GM19438 (cell line): ENCODE measurements around the gene PNPLA7.
"Not testable (repeated sequence)": the region's sequence is repeated elsewhere in the genome, so short reads cannot be mapped to it uniquely, and the experiment has no call there.

Source experiments
- ATAC-seq: cut with Tn5 transposase; IDR thresholded peaks from one replicate; pipeline ENCODE4 v1.9.1; 2021; ENCODE audit warnings: low read depth; ENCODE audit not compliant: unreplicated experiment

The PNPLA7 gene

DNA sequence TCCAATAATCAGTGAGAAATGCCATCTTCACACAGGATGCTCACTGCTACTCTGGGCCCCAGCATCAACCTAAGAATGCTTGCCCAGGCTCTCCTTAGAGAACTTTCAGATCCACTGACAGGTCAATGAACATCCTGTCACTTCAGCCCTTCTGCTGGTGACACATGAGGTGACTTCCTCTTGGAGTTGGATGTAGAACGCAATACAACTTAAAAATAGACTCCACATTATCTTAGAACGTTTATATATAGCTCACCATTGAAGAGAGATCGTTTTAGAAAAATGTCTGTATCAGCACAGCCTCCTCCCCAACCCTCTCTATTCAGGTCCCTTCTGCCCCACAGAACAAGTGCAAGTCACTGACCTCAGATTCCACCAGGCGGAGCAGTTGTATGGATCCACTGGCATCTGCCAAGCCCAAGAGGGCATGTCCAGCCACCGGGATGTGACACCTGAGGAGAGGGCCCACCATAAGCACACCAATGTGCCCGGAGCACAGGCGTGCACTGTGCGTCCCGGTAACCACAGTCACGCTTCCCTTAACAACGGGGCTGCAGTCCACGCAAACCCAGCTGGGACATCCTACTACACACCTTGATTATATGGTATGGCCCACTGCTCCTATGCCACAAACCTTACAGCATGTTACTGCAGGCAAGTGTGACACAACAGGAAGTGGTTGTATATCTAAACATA is 25.7 kb upstream of the PNPLA7 start:
- no peak for ATAC-seq

DNA sequence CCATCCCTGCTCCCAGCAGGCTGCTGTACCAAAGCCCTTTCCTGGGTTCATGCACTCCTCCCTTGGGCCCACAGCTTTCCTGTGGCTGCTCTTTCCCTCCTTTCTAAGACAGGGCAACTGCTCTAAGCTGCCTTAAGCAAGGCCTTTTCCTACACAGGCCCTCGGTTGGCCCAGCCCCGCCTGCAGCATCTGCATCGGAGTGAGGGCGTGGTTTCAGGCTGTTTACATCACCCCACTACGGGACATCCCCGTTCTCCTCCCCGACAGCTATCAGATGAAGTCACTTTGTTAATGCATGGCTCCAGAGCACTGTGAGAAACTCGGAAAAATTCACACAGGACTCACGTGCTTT is 25.1 kb upstream of the PNPLA7 start:
- ATAC-seq = no peak

DNA sequence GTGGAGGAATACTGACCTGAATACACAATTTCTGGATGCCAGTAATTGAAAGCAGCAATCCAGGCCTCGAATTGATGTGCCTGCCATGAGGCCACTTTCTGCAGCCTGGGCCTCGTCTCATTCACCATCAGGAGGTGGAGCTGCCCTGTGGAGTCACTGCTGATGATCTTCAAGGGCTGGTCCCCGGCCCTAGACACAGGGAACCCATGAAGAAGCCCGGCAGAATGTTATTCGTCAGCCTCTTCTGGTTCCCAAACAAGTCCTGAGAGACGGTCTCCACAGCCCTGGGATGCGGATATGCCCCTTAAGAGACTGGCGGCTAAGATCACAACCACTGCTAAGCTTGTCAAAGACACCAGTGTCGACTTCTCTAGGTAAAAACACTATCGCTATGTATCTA is 24.0 kb upstream of the PNPLA7 start:
- ATAC-seq = no peak

- ATAC-seq = no peak
Observed at GRCh38 chr9:137570566-137570965, 20.4 kb upstream of the PNPLA7 start.

GRCh38 chr9:137569609-137570203 is 19.5 kb upstream of the PNPLA7 start:
- no peak for ATAC-seq

DNA sequence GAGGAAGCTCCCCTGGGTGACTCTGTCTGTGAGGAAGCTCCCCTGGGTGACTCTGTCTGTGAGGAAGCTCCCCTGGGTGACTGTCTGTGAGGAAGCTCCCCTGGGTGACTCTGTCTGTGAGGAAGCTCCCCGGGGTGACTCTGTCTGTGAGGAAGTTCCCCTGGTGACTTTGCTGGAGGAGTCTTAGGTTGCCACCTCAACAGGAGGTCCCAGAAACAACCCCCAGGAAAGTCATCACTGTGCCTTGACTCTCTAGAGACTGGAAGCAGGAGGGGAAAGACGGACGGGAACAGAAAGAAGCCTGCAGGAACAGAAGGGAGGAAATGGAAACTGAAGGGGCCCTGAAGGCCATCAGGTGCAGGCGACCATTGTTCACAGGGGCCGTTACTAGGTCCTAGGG is 18.2 kb upstream of the PNPLA7 start:
- ATAC-seq = not testable (repeated sequence)

GRCh38 chr9:137564817-137565411 is 14.7 kb upstream of the PNPLA7 start:
- no peak for ATAC-seq

DNA sequence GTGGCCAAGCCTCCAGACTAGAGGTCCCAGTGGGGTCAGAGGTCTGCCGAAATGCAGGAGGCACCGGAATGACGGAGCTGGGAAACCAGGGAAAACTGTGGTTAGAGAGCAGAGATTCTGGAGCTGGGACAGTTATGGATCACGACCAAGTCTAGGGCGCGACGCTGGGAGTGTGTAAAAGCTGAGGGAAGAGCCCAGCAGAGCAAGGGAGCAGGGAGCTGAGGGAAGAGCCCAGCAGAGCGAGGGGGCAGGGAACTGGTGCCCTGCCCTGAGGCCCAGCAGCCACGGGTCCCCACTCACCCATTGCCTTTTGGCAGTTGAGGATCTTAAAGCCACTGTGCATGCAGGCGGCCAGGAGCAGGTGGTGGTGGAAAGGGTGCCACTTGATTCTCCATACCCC is 13.9 kb upstream of the PNPLA7 start:
- no peak for ATAC-seq

DNA sequence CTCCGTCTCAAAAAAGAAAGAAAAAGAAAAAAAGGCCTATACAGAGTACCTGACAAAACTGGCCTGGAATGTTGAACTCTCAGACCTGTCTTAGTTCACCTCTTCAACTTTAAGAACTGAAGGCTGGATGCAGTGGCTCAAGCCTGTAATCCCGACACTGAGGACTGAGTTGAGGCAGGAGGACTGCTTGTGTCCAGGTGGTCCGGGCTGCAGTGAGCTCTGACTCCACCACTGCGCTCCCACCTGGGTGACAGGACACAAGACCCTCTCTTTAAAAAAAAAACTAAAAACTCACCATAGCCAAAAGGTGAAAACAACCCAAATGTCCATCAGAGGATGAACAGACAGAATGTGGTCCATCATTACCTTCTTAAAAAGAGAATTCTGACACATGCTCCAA is 7.9 kb upstream of the PNPLA7 start:
- no peak for ATAC-seq

DNA sequence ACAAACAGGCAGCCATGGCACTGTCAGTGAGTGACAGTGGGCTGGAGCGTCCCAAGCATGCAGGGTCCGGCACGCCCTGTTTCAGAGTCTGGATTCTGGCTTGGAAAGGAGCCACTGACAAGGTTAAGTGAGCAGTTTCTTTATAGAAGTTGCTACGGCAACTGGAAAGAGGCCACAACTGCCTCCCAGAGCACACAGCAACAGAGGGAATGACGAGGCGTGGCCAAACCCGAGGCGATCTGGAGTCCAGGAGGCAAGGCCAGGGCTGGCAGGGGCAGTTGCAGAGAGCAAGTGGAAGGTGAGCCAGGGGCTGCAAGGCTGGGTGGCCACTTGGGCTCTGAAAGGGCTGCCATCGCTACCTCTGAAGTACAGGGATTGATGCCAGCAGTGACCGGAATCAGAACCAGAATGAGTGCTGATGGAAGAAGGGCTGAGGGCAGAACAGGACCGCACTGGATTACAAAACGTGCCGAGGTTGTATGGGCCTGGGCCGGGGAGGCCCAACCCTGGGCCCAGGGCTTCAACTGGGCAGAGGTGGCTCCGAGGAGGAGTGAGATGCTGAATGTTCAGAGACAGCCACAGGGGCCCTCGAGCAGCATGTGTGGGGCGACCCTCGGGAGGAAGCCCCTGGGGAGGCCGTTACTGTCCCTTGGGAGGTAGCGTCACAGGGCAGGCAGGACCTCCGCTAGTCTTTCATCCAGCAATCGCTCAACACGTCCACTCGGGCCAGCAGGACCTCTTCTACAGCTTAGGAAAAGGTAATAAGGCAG is 6.1 kb upstream of the PNPLA7 start:
- no peak for ATAC-seq

GRCh38 chr9:137555179-137555578 is 5.0 kb upstream of the PNPLA7 start:
- no peak for ATAC-seq

- no peak for ATAC-seq
Observed at GRCh38 chr9:137554349-137554748, 4.1 kb upstream of the PNPLA7 start.

- not testable (repeated sequence) for ATAC-seq
Observed at GRCh38 chr9:137553654-137554053, 3.5 kb upstream of the PNPLA7 start.

DNA sequence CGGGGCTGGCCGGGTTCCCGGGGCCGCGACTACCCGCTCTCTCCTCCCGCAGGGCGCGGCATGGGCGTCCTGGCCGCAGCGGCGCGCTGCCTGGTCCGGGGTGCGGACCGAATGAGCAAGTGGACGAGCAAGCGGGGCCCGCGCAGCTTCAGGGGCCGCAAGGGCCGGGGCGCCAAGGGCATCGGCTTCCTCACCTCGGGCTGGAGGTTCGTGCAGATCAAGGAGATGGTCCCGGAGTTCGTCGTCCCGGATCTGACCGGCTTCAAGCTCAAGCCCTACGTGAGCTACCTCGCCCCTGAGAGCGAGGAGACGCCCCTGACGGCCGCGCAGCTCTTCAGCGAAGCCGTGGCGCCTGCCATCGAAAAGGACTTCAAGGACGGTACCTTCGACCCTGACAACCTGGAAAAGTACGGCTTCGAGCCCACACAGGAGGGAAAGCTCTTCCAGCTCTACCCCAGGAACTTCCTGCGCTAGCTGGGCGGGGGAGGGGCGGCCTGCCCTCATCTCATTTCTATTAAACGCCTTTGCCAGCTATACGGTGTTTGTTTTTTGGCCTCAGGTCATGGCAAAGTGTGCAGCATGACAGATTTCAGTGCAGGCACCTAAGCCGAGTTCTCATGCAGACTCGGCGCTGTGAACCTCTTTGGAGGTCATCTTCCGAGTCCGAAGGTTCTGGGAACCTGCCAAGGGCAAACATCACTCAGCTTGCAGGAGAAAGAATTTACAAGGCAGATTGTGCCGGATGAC is 2.0 kb upstream of the PNPLA7 start:
- peak; percentile 20 for ATAC-seq

DNA sequence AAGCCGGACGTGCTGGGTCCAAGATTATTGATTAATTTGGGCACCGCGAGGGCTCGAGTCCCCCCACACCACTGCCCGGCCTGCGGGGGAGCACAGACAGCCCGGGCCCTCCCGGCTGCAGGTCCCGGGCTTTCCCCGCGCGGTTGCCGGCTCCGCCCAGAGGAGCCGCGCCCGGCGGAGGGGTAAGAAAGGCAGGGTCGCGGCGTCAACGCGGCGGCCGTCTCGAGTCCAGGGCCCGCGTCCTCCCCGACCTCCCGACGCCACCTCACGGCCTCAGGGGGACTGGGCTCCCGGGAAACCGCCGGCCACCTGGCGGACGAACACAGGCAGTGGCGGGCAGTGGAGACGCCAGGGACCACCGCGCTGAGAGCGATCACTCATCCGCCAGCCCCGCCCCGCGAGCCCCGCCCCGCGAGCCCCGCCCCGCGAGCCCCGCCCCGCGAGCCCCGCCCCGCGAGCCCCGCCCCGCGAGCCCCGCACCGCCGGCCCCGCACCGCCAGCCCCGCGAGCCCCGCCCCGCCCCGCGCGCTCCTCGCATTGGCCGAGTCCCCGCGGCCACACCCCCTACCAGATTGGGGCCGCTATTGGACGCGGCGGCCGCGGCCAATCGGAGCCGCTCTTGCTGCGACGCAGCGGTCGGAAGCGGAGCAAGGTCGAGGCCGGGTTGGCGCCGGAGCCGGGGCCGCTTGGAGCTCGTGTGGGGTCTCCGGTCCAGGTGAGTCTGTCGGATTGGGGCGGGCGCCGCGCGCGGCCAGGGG is 1.2 kb upstream of the PNPLA7 start, which contains the start of gene MRPL41:
MRPL41 (plus strand) TSS at position 616 of the 758 bp plus-strand sequence. CDS start 203 bp downstream, outside the sequence.
- peak; percentile 63 for ATAC-seq

DNA sequence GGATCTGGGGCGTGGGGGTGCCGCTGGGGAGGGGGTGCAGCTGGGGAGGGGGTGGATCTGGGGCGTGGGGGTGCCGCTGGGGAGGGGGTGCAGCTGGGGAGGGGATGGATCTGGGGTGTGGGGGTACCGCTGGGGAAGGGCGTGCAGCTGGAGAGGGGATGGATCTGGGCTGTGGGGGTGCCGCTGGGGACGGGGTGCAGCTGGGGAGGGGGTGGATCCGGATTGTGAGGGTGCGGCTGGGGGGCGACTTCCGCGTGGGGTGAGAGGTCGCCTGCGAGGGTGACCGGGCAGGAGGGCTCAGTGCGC is 709 bp upstream of the PNPLA7 start:
- ATAC-seq = not testable (repeated sequence)

GRCh38 chr9:137547687-137548543 is 2.3 kb downstream of the PNPLA7 start:
- ATAC-seq = no peak

DNA sequence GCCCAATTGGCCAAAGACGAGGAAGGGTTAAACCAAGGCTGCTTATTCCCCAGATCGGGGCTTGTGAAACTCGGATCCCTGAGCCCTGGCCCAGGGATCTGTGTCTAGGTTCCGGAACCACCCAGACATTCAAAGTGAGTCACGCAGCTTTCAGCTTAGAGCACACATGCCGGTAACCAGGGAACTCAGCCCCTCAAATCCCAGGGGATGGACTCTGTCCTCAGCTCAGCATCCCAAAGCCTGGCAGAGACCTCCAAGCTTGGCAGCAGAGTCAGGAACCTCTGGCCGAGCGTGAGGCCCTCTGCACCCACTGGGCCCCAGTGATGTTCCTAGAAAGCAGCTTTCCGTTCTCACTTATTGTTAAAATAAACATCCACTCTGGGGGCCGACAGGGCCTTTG is 5.1 kb downstream of the PNPLA7 start:
- ATAC-seq = no peak

DNA sequence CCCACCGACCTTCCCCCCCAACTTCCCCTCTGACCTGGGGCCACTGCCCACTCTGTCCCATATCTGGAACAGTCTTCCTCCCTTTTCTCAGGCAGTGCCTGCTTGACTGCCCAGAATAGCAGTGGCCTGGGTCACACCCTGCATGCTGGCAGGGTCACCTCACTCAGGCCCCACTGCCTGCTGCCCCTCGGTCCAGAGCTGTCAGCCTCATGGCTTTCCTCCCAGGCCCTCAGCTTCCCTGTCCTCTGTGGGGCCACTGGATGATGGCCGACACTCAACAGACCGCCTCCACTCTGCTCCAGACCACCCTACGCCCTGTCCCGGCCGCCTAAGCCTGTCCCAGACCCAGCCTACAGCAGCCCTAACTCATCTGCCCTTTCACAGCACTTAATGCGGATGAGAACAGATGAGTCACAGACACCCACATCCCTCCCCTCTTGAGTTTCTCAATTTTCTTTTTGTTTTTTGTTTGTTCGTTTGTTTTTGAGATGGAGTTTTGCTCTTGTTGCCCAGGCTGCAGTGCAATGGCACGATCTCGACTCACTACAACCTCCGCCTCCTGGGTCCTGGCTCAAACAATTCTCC is 5.9 kb downstream of the PNPLA7 start:
- ATAC-seq = no peak
